ENCODE results near the gene HES6. TPM values are rescaled to one million over a fixed set of nuclear protein-coding genes. Genes with fewer than 3 reads are reported as not detected.

Gene HES6
- total and polyA plus RNA-seq, 10 of the 15 experiments (the other 5 are each of a cell fraction or from before 2014, with no cell fraction given) = 0.11 to 1.7 (median 0.83) TPM

DNA sequence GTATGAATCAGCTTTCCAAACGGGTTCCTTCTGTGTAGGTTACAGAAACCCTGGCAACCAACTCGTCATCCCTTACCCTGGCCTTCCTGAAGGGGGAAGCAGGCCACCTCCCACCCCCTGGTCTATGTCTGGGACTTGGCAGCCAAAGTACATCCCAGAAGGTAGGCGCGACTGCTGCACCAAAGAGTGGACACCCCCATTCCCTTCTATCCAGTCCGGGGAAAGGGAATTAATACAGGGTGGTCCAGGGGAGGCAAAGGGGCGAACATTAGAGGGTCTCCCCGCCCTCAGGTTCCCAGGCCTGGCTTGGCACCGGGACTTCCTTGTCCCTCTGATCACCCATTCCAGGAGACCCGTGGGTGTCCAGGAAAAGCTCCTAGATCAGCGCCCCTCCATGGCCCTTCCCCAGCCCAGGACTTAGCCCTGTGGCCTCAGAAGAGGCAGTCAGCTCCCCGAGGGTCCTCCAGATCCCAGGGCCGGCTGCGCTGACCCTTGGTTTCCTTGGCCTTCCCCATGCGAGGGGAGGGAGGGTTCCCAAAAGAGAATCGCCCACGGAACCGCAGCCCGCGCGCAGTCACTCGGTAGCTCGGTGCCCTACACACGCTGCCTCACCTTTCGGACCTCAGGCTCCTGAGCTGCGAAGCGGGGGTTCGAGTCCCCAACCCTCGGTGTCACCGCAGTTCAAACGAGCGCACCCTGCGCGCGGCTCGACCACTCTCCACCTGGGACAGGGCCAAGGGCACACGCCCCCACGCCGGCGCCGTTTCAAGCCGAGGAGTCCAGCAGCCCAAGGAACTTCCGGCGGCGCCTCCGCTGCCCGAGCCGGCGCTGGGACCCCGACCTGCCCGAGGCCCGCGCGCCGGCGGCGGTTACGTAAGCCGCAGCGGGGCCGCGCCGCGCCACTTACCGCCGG is 48.2 kb upstream of the HES6 start, which contains the start of gene PER2:
Gene PER2 (minus strand): TSS at position 874 of the 913 bp plus-strand sequence. CDS start 10,674 bp downstream, outside the sequence.
- H3K27me3 ChIP-seq (replicated peaks in 1 of 2; ENCODE audit: control insufficient read depth in 2 of 2, insufficient read depth in 2 of 2, low read length in 1 of 2) = no peaks in the 10 kb centered on the region
- FAIRE-seq (no peak), ATAC-seq (peak; percentile 37), DNase-seq (ENCODE audit: low read depth, low spot score) (no peak)
- ChIA-PET SMC1A (ENCODE audit: uncharacterized antibody, unreplicated experiment) (interaction anchor here (1.0 to 1.6 kb wide), 2 partner anchors 24 to 28 kb away, joined by 3 to 4 read pairs; no protein-coding TSS in a partner anchor), CTCF (interaction anchor here (1.0 to 5.0 kb wide), 2 partner anchors 9 to 24 kb away, joined by 4 to 27 read pairs; no protein-coding TSS in a partner anchor), POLR2A (interaction anchor here (1.1 kb wide), 1 partner anchor 83 kb away, joined by 3 read pairs; no protein-coding TSS in a partner anchor), RAD21 (ENCODE audit: unreplicated experiment) (interaction anchor here (0.5 kb wide), 1 partner anchor 18 kb away, joined by 3 read pairs; no protein-coding TSS in a partner anchor)
- H3K27ac ChIP-seq (ENCODE audit: control insufficient read depth, insufficient read depth) = peak within 1 kb of the TSS; percentile 79
- no TSS peak for BruUV-seq (replicated peaks)
- H3K4me2 ChIP-seq (ENCODE audit: control insufficient read depth, insufficient read depth) = peak within 1 kb of the TSS; percentile 95
- H3K9me3 ChIP-seq (replicated peaks; ENCODE audit: control insufficient read depth, insufficient read depth, low read length) = no peaks in the 10 kb centered on the region
- H2AFZ ChIP-seq (ENCODE audit: control insufficient read depth, low read depth, low read length) = peak within 1 kb of the TSS; percentile 90
- no peaks in the 10 kb centered on the region; a peak in 1 of 4 replicates for H3K36me3 ChIP-seq (ENCODE audit: control insufficient read depth in 2 of 2, insufficient read depth in 2 of 2, low read length in 1 of 2)
- WGBS (ENCODE audit: insufficient coverage, insufficient replicate concordance, low lambda C conversion rate, missing lambda C conversion rate) = 2% methylated on average over 44 of the region's 65 CpGs
- H3K4me3 ChIP-seq = peak within 1 kb of the TSS; percentile 98
- in situ Hi-C loops (cut with MboI) (no loop called here), intact Hi-C loops (cut with micrococcal nuclease; ENCODE audit: unreplicated experiment) (no loop called here)
- H3K79me2 ChIP-seq (ENCODE audit: control insufficient read depth, insufficient read depth, low read length) = peaks cover 36% of the 10 kb centered on the region
- H4K20me1 ChIP-seq (ENCODE audit: control insufficient read depth, insufficient read depth) = no peaks in the 10 kb centered on the region; the same call in 1 of the 2 replicates
- peaks cover 15% of the 10 kb centered on the region for H3K4me1 ChIP-seq (ENCODE audit: control insufficient read depth, insufficient read depth, low read length)
- H3K9ac ChIP-seq (ENCODE audit: control insufficient read depth, insufficient read depth, low read length) = peak within 1 kb of the TSS; percentile 79
- TF ChIP-seq, protein P1, sequence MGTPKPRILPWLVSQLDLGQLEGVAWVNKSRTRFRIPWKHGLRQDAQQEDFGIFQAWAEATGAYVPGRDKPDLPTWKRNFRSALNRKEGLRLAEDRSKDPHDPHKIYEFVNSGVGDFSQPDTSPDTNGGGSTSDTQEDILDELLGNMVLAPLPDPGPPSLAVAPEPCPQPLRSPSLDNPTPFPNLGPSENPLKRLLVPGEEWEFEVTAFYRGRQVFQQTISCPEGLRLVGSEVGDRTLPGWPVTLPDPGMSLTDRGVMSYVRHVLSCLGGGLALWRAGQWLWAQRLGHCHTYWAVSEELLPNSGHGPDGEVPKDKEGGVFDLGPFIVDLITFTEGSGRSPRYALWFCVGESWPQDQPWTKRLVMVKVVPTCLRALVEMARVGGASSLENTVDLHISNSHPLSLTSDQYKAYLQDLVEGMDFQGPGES (IDR thresholded peaks at IDR 0.05) = no peak
- TF ChIP-seq CEBPB (IDR thresholded peaks at IDR 0.05; ENCODE audit: borderline replicate concordance in 1 of 2, low read depth in 2 of 2, low read length in 2 of 2) = no peak
- 0 out of 2 replicates have a peak, but pooled peaks have one; percentile 13 for TF ChIP-seq TARDBP (IDR thresholded peaks at IDR 0.05; ENCODE audit: borderline replicate concordance)
- 0 out of 2 replicates have a peak, but pooled peaks have one; percentile 12 for TF ChIP-seq RAD21 (IDR thresholded peaks at IDR 0.05; ENCODE audit: insufficient read depth, low read depth, low read length)
- no peak for TF ChIP-seq FOS (IDR thresholded peaks at IDR 0.05; ENCODE audit: borderline replicate concordance, extremely low read depth, insufficient read length)
- TF ChIP-seq PKNOX1 (IDR thresholded peaks at IDR 0.05) = peak; percentile 10; the same call in 1 of the 2 replicates
- no peak for TF ChIP-seq BCL11A (IDR thresholded peaks at IDR 0.05; ENCODE audit: low read depth, low read length)
- TF ChIP-seq, protein P2, sequence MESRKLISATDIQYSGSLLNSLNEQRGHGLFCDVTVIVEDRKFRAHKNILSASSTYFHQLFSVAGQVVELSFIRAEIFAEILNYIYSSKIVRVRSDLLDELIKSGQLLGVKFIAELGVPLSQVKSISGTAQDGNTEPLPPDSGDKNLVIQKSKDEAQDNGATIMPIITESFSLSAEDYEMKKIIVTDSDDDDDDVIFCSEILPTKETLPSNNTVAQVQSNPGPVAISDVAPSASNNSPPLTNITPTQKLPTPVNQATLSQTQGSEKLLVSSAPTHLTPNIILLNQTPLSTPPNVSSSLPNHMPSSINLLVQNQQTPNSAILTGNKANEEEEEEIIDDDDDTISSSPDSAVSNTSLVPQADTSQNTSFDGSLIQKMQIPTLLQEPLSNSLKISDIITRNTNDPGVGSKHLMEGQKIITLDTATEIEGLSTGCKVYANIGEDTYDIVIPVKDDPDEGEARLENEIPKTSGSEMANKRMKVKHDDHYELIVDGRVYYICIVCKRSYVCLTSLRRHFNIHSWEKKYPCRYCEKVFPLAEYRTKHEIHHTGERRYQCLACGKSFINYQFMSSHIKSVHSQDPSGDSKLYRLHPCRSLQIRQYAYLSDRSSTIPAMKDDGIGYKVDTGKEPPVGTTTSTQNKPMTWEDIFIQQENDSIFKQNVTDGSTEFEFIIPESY (IDR thresholded peaks at IDR 0.05) = no peak
- TF ChIP-seq MEF2A (IDR thresholded peaks at IDR 0.05; ENCODE audit: insufficient read depth, low read depth, low read length) = no peak
- peak; percentile 53 for TF ChIP-seq LARP7 (IDR thresholded peaks at IDR 0.05)
- TF ChIP-seq CHD2 (IDR thresholded peaks at IDR 0.05; ENCODE audit: borderline replicate concordance, low read depth, low read length) = no peak
- peak; percentile 72; the same call in 1 of the 2 replicates for TF ChIP-seq ZSCAN29 (IDR thresholded peaks at IDR 0.05)
- 0 out of 2 replicates have a peak, but pooled peaks have one; percentile 37 for TF ChIP-seq ELK1 (IDR thresholded peaks at IDR 0.05; ENCODE audit: low read depth, low read length)
- no peak for TF ChIP-seq STAT1 (conservative IDR thresholded peaks at IDR 0.05)
- TF ChIP-seq WRNIP1 (IDR thresholded peaks at IDR 0.05; ENCODE audit: borderline replicate concordance, low read depth, low read length) = no peak
- TF ChIP-seq RELA (IDR thresholded peaks at IDR 0.05; ENCODE audit: borderline replicate concordance, partially characterized antibody) = no peak
- TF ChIP-seq NR2F1 (conservative IDR thresholded peaks at IDR 0.05) = peak; percentile 43; the same call in 1 of the 2 replicates
- no peak for TF ChIP-seq TBL1XR1 (IDR thresholded peaks at IDR 0.05; ENCODE audit: low read depth, low read length)

Data from GM12878 (cell line).